Prostate gland (tissue), 2 donors: ENCODE results near the gene NPTN.

Experiments used
- CTCF ChIP-seq, 4 experiments: fragments of 200-600 bp in 2 of 4; fragments of 450-650 bp in 2 of 4; sonication (generic) in 2 of 4; IDR thresholded peaks; 1 replicate in 3 of 4; 2 replicates in 1 of 4; pipeline ENCODE4 v1.5.1; 2016 to 2019; ENCODE audit warnings: antibody characterized with exemption in 4 of 4, mild to moderate bottlenecking in 2 of 4, moderate library complexity in 2 of 4
- POLR2A ChIP-seq: fragments of 450-650 bp; IDR thresholded peaks from one replicate; pipeline ENCODE4 v1.6.1; 2016; ENCODE audit warnings: antibody characterized with exemption, mild to moderate bottlenecking
- POLR2AphosphoS5 ChIP-seq: sonication (generic); formaldehyde crosslinking; IDR thresholded peaks from one replicate; pipeline ENCODE4 v1.6.1; 2017; ENCODE audit warnings: antibody characterized with exemption

DNA sequence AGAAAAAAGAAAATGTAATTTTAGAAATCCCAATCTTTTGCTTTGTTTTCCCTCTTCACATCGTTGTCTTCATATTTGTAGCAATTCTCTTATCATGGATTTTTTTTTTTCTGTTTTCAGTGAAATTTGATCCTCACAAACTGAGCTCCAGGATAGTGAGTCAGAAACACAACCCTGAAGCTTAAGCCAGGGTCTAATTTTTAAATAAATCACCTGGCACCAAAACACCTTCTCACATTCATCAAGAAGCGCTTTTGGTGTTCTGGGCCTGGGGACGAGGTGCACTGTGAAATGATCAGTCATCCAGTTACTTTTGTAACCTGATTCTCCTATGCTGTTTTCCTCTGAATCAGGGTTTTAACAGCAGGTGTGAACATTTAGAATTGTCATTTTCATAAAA lies 102.5 kb downstream of the NPTN start:
- TF ChIP-seq CTCF (IDR thresholded peaks at IDR 0.05) (no peak), POLR2A (no peak), POLR2AphosphoS5 (no peak)
